H1 (cell line): Measurements from ENCODE around the gene LTBP3. TPM values are rescaled to one million over a fixed set of nuclear protein-coding genes. Genes with fewer than 3 reads are reported as not detected.
A peak's percentile ranks its signal among the peaks of the same experiment; 100 is the strongest.

ENCODE experiments used
- CTCF ChIA-PET: fragments of 300-600 bp; sonication (Branson Sonifier 250); formaldehyde crosslinking; loops from one replicate; lab custom pipeline; 2021; ENCODE audit not compliant: partially characterized antibody; lab: Charles Lee
- POLR2A ChIA-PET: fragments of 300-600 bp; sonication (Branson Sonifier 250); formaldehyde crosslinking; loops from one replicate; lab custom pipeline; 2021; ENCODE audit warnings: inconsistent platforms; ENCODE audit not compliant: partially characterized antibody; lab: Charles Lee
- DNase-seq, 2 experiments: peaks; one replicate each; pipeline versions ENCODE4 v3.0.0 to v3.0.0-alpha.2; 2010 to 2022; ENCODE audit warnings: low spot score in 2 of 2, low read depth in 1 of 2, mixed read lengths in 1 of 2
- FAIRE-seq: peaks from 2 replicates; lab custom pipeline; 2011; peaks lifted over from hg19 to GRCh38; lab: Jason Lieb, UNC
- H2AFZ ChIP-seq: 2 replicates; pipeline ENCODE4 v1.8.1; 2012; ENCODE audit warnings: low read length, inconsistent platforms
- H2AK5ac ChIP-seq: 2 replicates; pipeline ENCODE4 v1.6.1; 2013; ENCODE audit warnings: low read depth, low read length
- H2BK120ac ChIP-seq: replicated peaks from 2 replicates; pipeline ENCODE3; 2013; ENCODE audit warnings: low read depth, low read length, inconsistent platforms
- H2BK12ac ChIP-seq: 2 replicates; pipeline ENCODE4 v1.6.1; 2013; ENCODE audit warnings: low read depth, low read length
- H2BK15ac ChIP-seq: 2 replicates; pipeline ENCODE4 v1.6.1; 2013; ENCODE audit warnings: low read length
- H2BK20ac ChIP-seq: 2 replicates; pipeline ENCODE4 v1.6.1; 2013; ENCODE audit warnings: low read length
- H2BK5ac ChIP-seq: 2 replicates; pipeline ENCODE4 v1.6.1; 2013; ENCODE audit warnings: low read depth, low read length
- H3K14ac ChIP-seq: 2 replicates; pipeline ENCODE4 v1.6.1; 2013; ENCODE audit warnings: inconsistent platforms; ENCODE audit not compliant: insufficient read length
- H3K18ac ChIP-seq: 2 replicates; pipeline ENCODE4 v1.6.1; 2013; ENCODE audit warnings: low read length; ENCODE audit errors: extremely low read depth
- H3K23ac ChIP-seq: 2 replicates; pipeline ENCODE4 v1.6.1; 2013; ENCODE audit warnings: inconsistent platforms; ENCODE audit not compliant: insufficient read length
- H3K23me2 ChIP-seq: 2 replicates; pipeline ENCODE4 v1.6.1; 2013; ENCODE audit warnings: low read depth, low read length
- H3K27ac ChIP-seq: 2 replicates; pipeline ENCODE4 v1.6.1; 2011; ENCODE audit warnings: low read depth, low read length, inconsistent platforms
- H3K27me3 ChIP-seq, 4 experiments: replicated peaks in 1 of 4; 1 replicate in 1 of 4; 2 replicates in 3 of 4; pipeline versions ENCODE4 v1.6.1 to v1.8.1; 2011 to 2013; ENCODE audit warnings: low read length in 3 of 4, mild to moderate bottlenecking in 3 of 4, inconsistent platforms in 2 of 4, mixed read lengths in 2 of 4, moderate library complexity in 1 of 4; ENCODE audit not compliant: control insufficient read depth in 3 of 4, insufficient read depth in 3 of 4; ENCODE audit errors: extremely low read depth in 1 of 4
- H3K36me3 ChIP-seq, 4 experiments: 2 replicates each; pipeline versions ENCODE4 v1.6.1 to v1.8.1; 2011 to 2013; ENCODE audit warnings: mild to moderate bottlenecking in 4 of 4, low read length in 3 of 4, moderate library complexity in 2 of 4, control low read depth in 1 of 4, inconsistent platforms in 1 of 4; ENCODE audit not compliant: insufficient read depth in 4 of 4, control insufficient read depth in 2 of 4
- H3K4ac ChIP-seq: replicated peaks from 2 replicates; pipeline ENCODE3; 2013; ENCODE audit warnings: low read length, low read depth, mixed read lengths, inconsistent platforms; ENCODE audit not compliant: insufficient read length
- H3K4me1 ChIP-seq, 4 experiments: replicated peaks in 1 of 4; 1 replicate in 1 of 4; 2 replicates in 3 of 4; pipeline versions ENCODE4 v1.6.1 to v1.8.1; 2011 to 2013; ENCODE audit warnings: low read length in 3 of 4, inconsistent platforms in 2 of 4, mixed read lengths in 1 of 4; ENCODE audit not compliant: insufficient read depth in 4 of 4, control insufficient read depth in 3 of 4
- H3K4me2 ChIP-seq, 2 experiments: 2 replicates each; pipeline versions ENCODE4 v1.6.1 to v1.8.1; 2011 to 2013; ENCODE audit warnings: low read depth in 2 of 2, low read length in 2 of 2, control low read depth in 1 of 2, inconsistent platforms in 1 of 2, mild to moderate bottlenecking in 1 of 2; ENCODE audit not compliant: insufficient read depth in 1 of 2
- H3K4me3 ChIP-seq, 4 experiments: fragments of 200-600, 300-600 bp in 1 of 4; sonication (generic), shearing (Covaris generic), sonication (Bioruptor Twin) in 1 of 4; 2 replicates each; pipeline versions ENCODE4 v1.5.1 to v1.8.1; 2011 to 2016; ENCODE audit warnings: low read length in 4 of 4, low read depth in 3 of 4, control low read depth in 2 of 4, inconsistent platforms in 2 of 4, mild to moderate bottlenecking in 2 of 4, mixed read lengths in 1 of 4, moderate library complexity in 1 of 4; ENCODE audit not compliant: insufficient read depth in 2 of 4; ENCODE audit errors: extremely low read depth in 1 of 4
- H3K56ac ChIP-seq: replicated peaks from 2 replicates; pipeline ENCODE3; 2013; ENCODE audit warnings: low read depth, mild to moderate bottlenecking, mixed read lengths, low read length, inconsistent platforms; ENCODE audit not compliant: insufficient read length
- H3K79me1 ChIP-seq: 2 replicates; pipeline ENCODE4 v1.6.1; 2013; ENCODE audit warnings: low read depth, low read length, control low read depth
- H3K79me2 ChIP-seq, 2 experiments: 2 replicates each; pipeline versions ENCODE4 v1.6.1 to v1.8.1; 2012 to 2013; ENCODE audit warnings: low read length in 2 of 2, mild to moderate bottlenecking in 2 of 2, inconsistent platforms in 1 of 2; ENCODE audit not compliant: insufficient read depth in 2 of 2, control insufficient read depth in 1 of 2
- H3K9ac ChIP-seq, 4 experiments: replicated peaks in 1 of 4; 1 replicate in 1 of 4; 2 replicates in 3 of 4; pipeline versions ENCODE4 v1.6.1 to v1.8.1; 2011 to 2013; ENCODE audit warnings: low read depth in 3 of 4, low read length in 3 of 4, control low read depth in 2 of 4, mild to moderate bottlenecking in 2 of 4, moderate library complexity in 2 of 4, inconsistent platforms in 1 of 4; ENCODE audit errors: extremely low read depth in 1 of 4
- H3K9me3 ChIP-seq, 2 experiments: 2 replicates each; pipeline versions ENCODE4 v1.6.1 to v1.8.1; 2012 to 2013; ENCODE audit warnings: mild to moderate bottlenecking in 2 of 2, moderate library complexity in 2 of 2, control low read depth in 1 of 2, inconsistent platforms in 1 of 2, low read depth in 1 of 2, low read length in 1 of 2, mixed read lengths in 1 of 2; ENCODE audit not compliant: insufficient read depth in 2 of 2
- H4K20me1 ChIP-seq, 2 experiments: replicated peaks in 1 of 2; 2 replicates each; pipeline versions ENCODE3 to v1.8.1; 2011 to 2013; ENCODE audit warnings: inconsistent platforms in 2 of 2, low read length in 2 of 2, mild to moderate bottlenecking in 1 of 2; ENCODE audit not compliant: insufficient read depth in 2 of 2, control insufficient read depth in 1 of 2
- H4K5ac ChIP-seq: 2 replicates; pipeline ENCODE4 v1.6.1; 2013; ENCODE audit warnings: low read length, low read depth, mixed read lengths, inconsistent platforms; ENCODE audit not compliant: insufficient read length
- H4K8ac ChIP-seq: 2 replicates; pipeline ENCODE4 v1.8.0; 2013; ENCODE audit warnings: mild to moderate bottlenecking, moderate library complexity, low read length, inconsistent platforms; ENCODE audit not compliant: insufficient read depth; ENCODE audit errors: extremely low read depth
- H4K91ac ChIP-seq: replicated peaks from 2 replicates; pipeline ENCODE3; 2013; ENCODE audit warnings: low read length, mixed read lengths, inconsistent platforms; ENCODE audit not compliant: insufficient read length
- ATF2 ChIP-seq: IDR thresholded peaks from 2 replicates; pipeline ENCODE4 v1.6.1; 2012; ENCODE audit warnings: low read length, inconsistent platforms
- JUN ChIP-seq: IDR thresholded peaks from 2 replicates; pipeline ENCODE4 v1.6.1; 2011; ENCODE audit warnings: low read depth, mild to moderate bottlenecking, improper control_type of control experiment, low read length
- WGBS, 2 experiments: shearing (Covaris generic) in 1 of 2; methylation state at CpG; one replicate each; pipeline versions ENCODE4 v1.1.6 to v1.1.7; 2013 to 2015; ENCODE audit warnings: low lambda C conversion rate in 2 of 2, mixed read lengths in 2 of 2, inconsistent platforms in 1 of 2, low coverage in 1 of 2, missing lambda C conversion rate in 1 of 2; ENCODE audit not compliant: insufficient replicate concordance in 2 of 2, insufficient coverage in 1 of 2, insufficient read length in 1 of 2; ENCODE audit errors: extremely low coverage in 1 of 2, missing lambda C conversion rate in 1 of 2; 5-methylcytosine and 5-hydroxymethylcytosine counted together
- polyA plus RNA-seq, 7 experiments: library from polyadenylated mRNA; depleted of rRNA in 3 of 7; stranded (reverse) in 5 of 7; unstranded in 2 of 7; fragments of >200 nt in 5 of 7; fragments of 200-250 nt in 2 of 7; gene quantifications; 1 replicate in 5 of 7; 2 replicates in 1 of 7; 4 replicates in 1 of 7; pipeline versions ENCODE4 v1.2.1 to v1.2.3, GENCODE V29; 2011 to 2013; ENCODE audit warnings: missing spikeins in 2 of 7, mixed read lengths in 2 of 7
- total RNA-seq: library from RNA; stranded (reverse); fragmentation: NEBNext Ultra II Directional; extraction: Animal tissue kit (Norgen Biotek cat#: 25700); gene quantifications from 2 replicates; pipeline ENCODE4 v1.2.1, GENCODE V29; 2021

The LTBP3 gene
- total and polyA plus RNA-seq, 2 of the 8 experiments (the other 6 are each of a cell fraction or from before 2014, with no cell fraction given): 12.8 to 17.8 TPM

- no peaks in the 10 kb centered on the region for H3K79me1 ChIP-seq
- no peak overlapping the region for H2BK15ac ChIP-seq
- H3K4me1 ChIP-seq: peaks cover 5 to 16% (median 6%) of the 10 kb centered on the region in 4 experiments; a peak in 6 of 7 replicates
- peak overlapping the region; percentile 99 for H3K27ac ChIP-seq
- H2BK12ac ChIP-seq: peak overlapping the region; percentile 98; the same call in 1 of the 2 replicates
- no peak overlapping the region for H3K23ac ChIP-seq
- no peak overlapping the region for H3K14ac ChIP-seq
- no peak overlapping the region for H2AFZ ChIP-seq
- DNase-seq (no peak), FAIRE-seq (no peak)
- peak overlapping the region; percentile 17 for H3K4ac ChIP-seq
- CTCF ChIA-PET: interaction anchor here (1.6 to 29.0 kb wide), 7 partner anchors 8 to 82 kb away, joined by 3 to 809 read pairs (median 19); no protein-coding TSS in a partner anchor
- H3K56ac ChIP-seq: peak overlapping the region; percentile 96
- 7% methylated on average over 6 of the region's 6 CpGs; no CpG with 5 or more reads in 1 of the 2 experiments for WGBS, 2 experiments
- H2BK120ac ChIP-seq: peak overlapping the region; percentile 96
- H3K9ac ChIP-seq: peak overlapping the region; percentile 92 to 99 (median 96)
- no peaks in the 10 kb centered on the region for H3K9me3 ChIP-seq
- H4K5ac ChIP-seq: peak overlapping the region; percentile 96
- TF ChIP-seq JUN: peak; percentile 63; the same call in 1 of the 2 replicates
- TF ChIP-seq ATF2: no peak; the same call in 1 of the 2 replicates
- H3K4me2 ChIP-seq: peak overlapping the region; percentile 90 to 98
- peak overlapping the region; percentile 99; the same call in 1 of the 2 replicates for H2AK5ac ChIP-seq
- peaks cover 23 to 32% of the 10 kb centered on the region in 2 experiments for H4K20me1 ChIP-seq
- H3K79me2 ChIP-seq: peaks cover 36 to 67% of the 10 kb centered on the region in 2 experiments
- H3K36me3 ChIP-seq: peaks cover 17 to 38% (median 25%) of the 10 kb centered on the region in 4 experiments
- H4K8ac ChIP-seq: peak overlapping the region; percentile 100; the same call in 1 of the 2 replicates
- H3K23me2 ChIP-seq: peaks cover 15% of the 10 kb centered on the region
- POLR2A ChIA-PET: interaction anchor here (0.7 to 29.8 kb wide), 42 partner anchors 3 to 388 kb away, joined by 3 to 1569 read pairs (median 8); partner anchors contain the start of genes DPF2, FAM89B, FRMD8 and MALAT1
- H2BK20ac ChIP-seq: peak overlapping the region; percentile 23; the same call in 1 of the 2 replicates
- H3K4me3 ChIP-seq: peak overlapping the region; percentile 82 to 100 (median 95)
- peak overlapping the region; percentile 99 for H2BK5ac ChIP-seq
- peak overlapping the region; percentile 100 for H4K91ac ChIP-seq
- H3K27me3 ChIP-seq: no peaks in the 10 kb centered on the region
- peak overlapping the region; percentile 91; the same call in 1 of the 2 replicates for H3K18ac ChIP-seq
Observed at GRCh38 chr11:65498727-65498976, 59.5 kb downstream of the LTBP3 start.
